K562 (cell line): ENCODE results near the gene YEATS2. TPM values are rescaled to one million over a fixed set of nuclear protein-coding genes. Genes with fewer than 3 reads are reported as not detected.

ENCODE experiments used
- CHD7 ChIP-seq: fragments of 200-600 bp; sonication (generic); IDR thresholded peaks from one replicate; pipeline ENCODE4 v1.6.1; 2012; ENCODE audit warnings: mild to moderate bottlenecking, low read depth, low read length, inconsistent platforms
- polyA plus RNA-seq, 8 experiments: library from polyadenylated mRNA; depleted of rRNA in 4 of 8; stranded (reverse) in 5 of 8; unstranded in 3 of 8; fragments of >200 nt; fragmentation: Nextera tagmentation in 2 of 8; fragmentation: Illumina TruSeq in 1 of 8; extraction: Ambion mirVana in 2 of 8; extraction: Trizol in 1 of 8; gene quantifications; 2 replicates each; pipeline versions ENCODE4 v1.2.1 to v1.2.3, GENCODE V29; 2011 to 2014; ENCODE audit warnings: inconsistent platforms in 1 of 8, missing spikeins in 1 of 8
- total RNA-seq, 7 experiments: library from RNA; depleted of rRNA in 6 of 7; stranded (reverse); fragments of >200 nt in 6 of 7; fragmentation: Illumina TruSeq in 2 of 7; extraction: Trizol in 2 of 7; gene quantifications; 2 replicates each; pipeline versions ENCODE4 v1.2.1 to v1.2.3, GENCODE V29; 2011 to 2021; ENCODE audit warnings: low replicate concordance in 1 of 7

YEATS2 gene
- total and polyA plus RNA-seq, 9 of the 15 experiments (the other 6 are each of a cell fraction or from before 2014, with no cell fraction given) = 1.8 to 35.2 (median 19.0) TPM

GRCh38 chr3:183654727-183655126 is 42.9 kb upstream of the YEATS2 start (continued):
- TF ChIP-seq CHD7 = no peak
